Measurements from ENCODE around the gene PLSCR5.

PLSCR5 gene

DNA sequence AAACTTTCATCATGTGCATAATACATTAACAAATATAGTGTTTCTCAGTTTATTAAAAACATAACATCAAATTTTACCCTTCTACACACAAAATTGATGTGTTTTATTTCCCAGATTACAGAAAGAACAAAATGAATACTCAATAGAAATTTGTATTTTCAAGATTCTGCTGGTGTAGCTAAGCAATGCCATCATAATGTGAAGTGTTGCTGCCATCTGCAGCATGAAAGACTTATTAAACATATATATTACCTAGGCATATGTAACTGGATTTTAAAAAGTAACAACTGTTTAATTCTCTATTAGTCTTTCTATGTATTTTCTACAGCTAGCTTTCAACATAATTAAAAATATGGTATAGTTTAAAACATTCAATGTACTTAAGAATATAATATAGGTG lies 27.5 kb downstream of the PLSCR5 start:
- DNase-seq (ENCODE audit: extremely low read depth, low read depth), result no peak
- H3K4me3 ChIP-seq (replicated peaks; ENCODE audit: low read depth, low read length), result no peak overlapping the region
- TF ChIP-seq, protein P1, sequence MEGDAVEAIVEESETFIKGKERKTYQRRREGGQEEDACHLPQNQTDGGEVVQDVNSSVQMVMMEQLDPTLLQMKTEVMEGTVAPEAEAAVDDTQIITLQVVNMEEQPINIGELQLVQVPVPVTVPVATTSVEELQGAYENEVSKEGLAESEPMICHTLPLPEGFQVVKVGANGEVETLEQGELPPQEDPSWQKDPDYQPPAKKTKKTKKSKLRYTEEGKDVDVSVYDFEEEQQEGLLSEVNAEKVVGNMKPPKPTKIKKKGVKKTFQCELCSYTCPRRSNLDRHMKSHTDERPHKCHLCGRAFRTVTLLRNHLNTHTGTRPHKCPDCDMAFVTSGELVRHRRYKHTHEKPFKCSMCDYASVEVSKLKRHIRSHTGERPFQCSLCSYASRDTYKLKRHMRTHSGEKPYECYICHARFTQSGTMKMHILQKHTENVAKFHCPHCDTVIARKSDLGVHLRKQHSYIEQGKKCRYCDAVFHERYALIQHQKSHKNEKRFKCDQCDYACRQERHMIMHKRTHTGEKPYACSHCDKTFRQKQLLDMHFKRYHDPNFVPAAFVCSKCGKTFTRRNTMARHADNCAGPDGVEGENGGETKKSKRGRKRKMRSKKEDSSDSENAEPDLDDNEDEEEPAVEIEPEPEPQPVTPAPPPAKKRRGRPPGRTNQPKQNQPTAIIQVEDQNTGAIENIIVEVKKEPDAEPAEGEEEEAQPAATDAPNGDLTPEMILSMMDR (IDR thresholded peaks at IDR 0.05; ENCODE audit: low read depth, low read length, missing control alignments), result no peak

DNA sequence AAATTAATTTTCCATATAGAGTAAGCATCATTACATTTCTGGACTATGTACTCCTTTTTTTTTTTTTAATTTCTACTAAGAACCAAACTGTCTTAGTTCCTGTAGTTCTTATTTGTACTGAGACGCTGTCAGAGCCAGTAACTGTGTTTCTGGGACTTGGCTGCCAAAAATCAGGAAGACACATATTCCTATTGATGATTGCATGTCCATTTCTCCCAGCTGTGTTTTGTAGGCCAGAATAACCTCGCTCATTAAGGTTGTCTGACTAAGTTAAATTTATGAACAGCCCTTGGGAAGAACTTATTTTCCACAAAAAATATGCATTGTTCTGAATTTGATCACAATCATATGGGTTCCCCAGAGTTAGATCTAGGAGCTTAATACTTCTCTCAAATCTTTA lies 29.5 kb downstream of the PLSCR5 start:
- TF ChIP-seq, protein P1 (IDR thresholded peaks at IDR 0.05; ENCODE audit: low read depth, low read length, missing control alignments), result no peak
- DNase-seq (ENCODE audit: extremely low read depth, low read depth), result no peak
- no peak overlapping the region for H3K4me3 ChIP-seq (replicated peaks; ENCODE audit: low read depth, low read length)

DNA sequence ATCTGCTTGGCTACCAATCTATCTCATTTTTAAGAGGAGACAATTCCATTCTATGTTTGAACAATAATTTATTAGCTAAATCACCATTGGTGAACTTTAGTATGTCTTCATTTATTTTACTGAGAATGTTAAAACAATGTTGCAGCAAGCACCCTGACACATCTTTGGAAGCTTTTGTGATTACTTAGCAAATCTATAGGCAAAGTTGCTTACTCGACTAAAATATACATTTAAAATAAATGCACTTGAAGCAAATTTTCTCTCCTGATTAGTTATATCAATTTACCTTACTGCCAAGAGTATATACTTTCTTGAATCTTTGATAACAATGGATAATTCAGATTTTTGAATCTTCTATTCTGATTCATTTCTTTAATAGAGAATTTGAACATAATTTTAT lies 31.0 kb downstream of the PLSCR5 start:
- no peak for DNase-seq (ENCODE audit: extremely low read depth, low read depth)
- TF ChIP-seq, protein P1 (IDR thresholded peaks at IDR 0.05; ENCODE audit: low read depth, low read length, missing control alignments), result no peak
- no peak overlapping the region for H3K4me3 ChIP-seq (replicated peaks; ENCODE audit: low read depth, low read length)

DNA sequence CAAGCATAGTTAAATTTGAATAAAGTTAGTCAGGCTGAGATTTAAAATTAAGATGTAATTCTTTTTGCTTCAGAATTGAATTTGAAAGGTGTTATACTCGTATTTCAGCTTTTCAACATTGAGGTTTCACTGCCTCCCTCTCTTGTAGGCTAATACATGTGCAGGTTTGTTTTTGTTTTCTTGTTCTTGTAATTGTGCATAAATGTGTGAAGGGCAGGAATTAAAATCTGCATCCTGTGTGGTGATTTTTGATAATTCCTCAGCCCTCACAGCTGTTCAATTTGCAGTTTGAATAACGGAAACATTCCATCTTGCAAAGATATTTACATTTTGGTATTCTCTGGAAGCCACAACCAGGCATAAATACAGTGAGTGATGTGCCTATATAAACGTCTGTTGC lies 35.8 kb downstream of the PLSCR5 start:
- DNase-seq (ENCODE audit: extremely low read depth, low read depth), result no peak
- no peak overlapping the region for H3K4me3 ChIP-seq (replicated peaks; ENCODE audit: low read depth, low read length)
- TF ChIP-seq, protein P1 (IDR thresholded peaks at IDR 0.05; ENCODE audit: low read depth, low read length, missing control alignments), result no peak

DNA sequence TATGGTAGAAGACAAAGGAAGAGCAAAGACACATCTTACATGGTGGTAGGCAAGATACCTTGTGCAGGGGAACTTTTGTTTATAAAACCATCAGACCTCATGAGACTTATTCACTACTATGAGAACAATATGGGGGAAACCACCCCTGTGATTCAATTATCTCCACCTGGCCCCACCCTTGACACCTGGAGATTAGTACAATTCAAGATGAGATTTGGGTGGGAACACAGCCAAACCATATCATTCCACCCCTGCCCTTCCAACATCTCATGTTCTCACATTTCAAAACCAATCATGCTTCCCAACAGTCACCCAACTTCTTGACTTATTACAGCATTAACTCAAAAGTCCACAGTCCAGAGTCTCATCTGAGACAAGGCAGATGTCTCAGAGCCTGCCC lies 39.0 kb downstream of the PLSCR5 start:
- no peak overlapping the region for H3K4me3 ChIP-seq (replicated peaks; ENCODE audit: low read depth, low read length)
- TF ChIP-seq, protein P1 (IDR thresholded peaks at IDR 0.05; ENCODE audit: low read depth, low read length, missing control alignments), result no peak
- no peak for DNase-seq (ENCODE audit: extremely low read depth, low read depth)

DNA sequence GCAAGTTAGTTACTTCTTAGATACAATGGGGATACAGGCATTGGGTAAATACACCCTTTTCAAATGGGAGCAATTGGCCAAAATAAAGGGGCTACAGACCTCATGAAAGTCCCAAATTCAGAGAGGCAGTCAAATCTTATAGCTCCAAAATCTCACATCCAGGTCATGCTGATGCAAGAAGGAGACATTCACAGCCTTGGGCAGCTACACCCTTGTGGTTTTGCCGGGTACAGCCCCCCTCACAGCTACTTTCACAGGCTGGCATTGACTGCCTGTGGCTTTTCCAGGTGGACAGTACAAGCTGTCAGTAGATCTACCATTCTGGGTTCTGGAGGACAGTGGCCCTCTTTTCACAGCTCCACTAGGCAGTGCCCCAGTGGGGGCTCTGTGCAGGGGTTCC lies 43.3 kb downstream of the PLSCR5 start:
- no peak for DNase-seq (ENCODE audit: extremely low read depth, low read depth)
- H3K4me3 ChIP-seq (replicated peaks; ENCODE audit: low read depth, low read length), result no peak overlapping the region
- TF ChIP-seq, protein P1 (IDR thresholded peaks at IDR 0.05; ENCODE audit: low read depth, low read length, missing control alignments), result no peak

DNA sequence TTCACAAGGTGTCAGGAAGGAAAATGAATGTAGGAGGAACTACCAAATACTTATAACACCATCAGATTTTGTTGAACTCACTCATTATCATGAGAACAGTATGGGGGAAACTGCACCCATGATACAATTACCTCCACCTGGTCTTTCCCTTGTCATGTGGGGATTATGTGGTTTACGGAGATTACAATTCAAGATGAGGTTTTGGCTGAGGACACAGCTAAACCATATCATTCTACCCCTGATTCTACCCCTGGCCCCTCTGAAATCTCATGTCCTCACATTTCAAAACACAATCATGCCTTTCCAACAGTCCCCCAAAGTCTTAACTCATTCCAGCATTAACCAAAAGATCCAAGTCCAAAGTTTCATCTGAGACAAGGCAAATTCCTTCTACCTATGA lies 43.7 kb downstream of the PLSCR5 start:
- TF ChIP-seq, protein P1 (IDR thresholded peaks at IDR 0.05; ENCODE audit: low read depth, low read length, missing control alignments), result no peak
- no peak for DNase-seq (ENCODE audit: extremely low read depth, low read depth)
- no peak overlapping the region for H3K4me3 ChIP-seq (replicated peaks; ENCODE audit: low read depth, low read length)
